GM18502 (cell line): ENCODE data around the gene TAX1BP3.

Source experiments
- ATAC-seq: cut with Tn5 transposase; IDR thresholded peaks from one replicate; pipeline ENCODE4 v1.9.1; 2021; ENCODE audit warnings: mild to moderate bottlenecking; ENCODE audit not compliant: unreplicated experiment, poor library complexity

The TAX1BP3 gene

DNA sequence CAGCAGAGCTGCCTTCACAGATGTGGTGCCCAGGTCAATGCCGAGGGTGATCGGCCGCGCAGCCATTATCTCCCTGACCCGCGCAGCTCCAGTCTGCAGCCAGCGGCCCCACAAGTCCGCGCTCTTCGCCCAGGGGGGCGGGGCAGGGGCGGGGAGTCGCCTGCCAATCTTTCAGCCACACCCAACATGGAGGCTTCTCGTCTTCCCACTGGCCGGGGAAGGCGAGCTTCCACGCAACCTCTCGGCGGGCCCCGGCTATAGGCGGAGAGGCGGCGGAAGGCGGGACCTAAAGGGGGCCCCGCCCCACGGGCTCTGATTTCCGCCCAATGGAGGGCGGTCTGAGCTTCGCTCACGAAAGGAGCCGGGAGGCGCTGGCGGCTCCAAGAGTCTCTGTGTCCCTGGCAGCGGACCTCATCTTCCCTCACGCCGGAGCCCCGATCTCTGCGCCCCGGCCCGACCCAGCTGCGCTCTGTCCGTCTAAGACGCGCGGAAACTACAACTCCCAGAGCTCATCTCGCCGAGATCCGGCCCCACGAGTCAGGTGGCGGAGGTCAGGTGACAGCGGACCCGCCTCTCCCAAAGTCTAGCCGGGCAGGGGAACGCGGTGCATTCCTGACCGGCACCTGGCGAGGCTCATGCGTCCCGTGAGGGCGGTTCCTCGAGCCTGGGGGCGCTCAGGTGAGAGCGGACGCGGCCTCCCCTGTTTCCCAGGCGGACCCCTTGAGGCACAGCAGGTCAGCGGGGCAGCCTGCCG lies 32.0 kb downstream of the TAX1BP3 start, which contains the start of the genes CTNS and SHPK:
TSS of gene CTNS (plus strand) at position 607 of the 754 bp plus-strand sequence. CDS start 3,447 bp downstream, outside the sequence.
TSS of gene SHPK (minus strand) at position 97 of the 754 bp plus-strand sequence. CDS start at position 66, 31 bp downstream.
- peak; percentile 92 for ATAC-seq

GRCh38 chr17:3635474-3636153 lies 32.8 kb downstream of the TAX1BP3 start:
- peak; percentile 26 for ATAC-seq

- ATAC-seq = no peak
Measured at GRCh38 chr17:3632287-3632686, 36.1 kb downstream of the TAX1BP3 start.

- no peak for ATAC-seq
Measured at GRCh38 chr17:3630781-3631180, 37.6 kb downstream of the TAX1BP3 start.

DNA sequence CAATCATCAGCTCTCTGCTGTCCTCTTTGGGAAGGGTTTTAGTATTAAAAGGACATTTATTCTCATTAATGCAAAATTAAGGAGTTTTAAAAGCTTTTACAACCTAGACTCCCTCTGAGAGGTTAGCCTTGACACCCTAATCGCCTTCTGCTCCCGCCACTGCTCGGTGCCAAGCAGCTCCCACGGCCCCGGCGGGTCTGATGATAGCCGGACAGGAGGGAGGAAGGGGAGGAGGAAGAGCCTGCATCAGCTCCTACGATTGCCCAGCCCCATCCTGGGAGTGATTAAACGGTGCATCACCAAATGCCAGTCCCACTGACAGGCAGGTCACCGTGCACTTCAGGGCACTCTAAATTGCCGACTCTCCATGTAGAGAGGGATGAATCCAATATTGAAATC lies 40.6 kb downstream of the TAX1BP3 start:
- ATAC-seq = no peak

DNA sequence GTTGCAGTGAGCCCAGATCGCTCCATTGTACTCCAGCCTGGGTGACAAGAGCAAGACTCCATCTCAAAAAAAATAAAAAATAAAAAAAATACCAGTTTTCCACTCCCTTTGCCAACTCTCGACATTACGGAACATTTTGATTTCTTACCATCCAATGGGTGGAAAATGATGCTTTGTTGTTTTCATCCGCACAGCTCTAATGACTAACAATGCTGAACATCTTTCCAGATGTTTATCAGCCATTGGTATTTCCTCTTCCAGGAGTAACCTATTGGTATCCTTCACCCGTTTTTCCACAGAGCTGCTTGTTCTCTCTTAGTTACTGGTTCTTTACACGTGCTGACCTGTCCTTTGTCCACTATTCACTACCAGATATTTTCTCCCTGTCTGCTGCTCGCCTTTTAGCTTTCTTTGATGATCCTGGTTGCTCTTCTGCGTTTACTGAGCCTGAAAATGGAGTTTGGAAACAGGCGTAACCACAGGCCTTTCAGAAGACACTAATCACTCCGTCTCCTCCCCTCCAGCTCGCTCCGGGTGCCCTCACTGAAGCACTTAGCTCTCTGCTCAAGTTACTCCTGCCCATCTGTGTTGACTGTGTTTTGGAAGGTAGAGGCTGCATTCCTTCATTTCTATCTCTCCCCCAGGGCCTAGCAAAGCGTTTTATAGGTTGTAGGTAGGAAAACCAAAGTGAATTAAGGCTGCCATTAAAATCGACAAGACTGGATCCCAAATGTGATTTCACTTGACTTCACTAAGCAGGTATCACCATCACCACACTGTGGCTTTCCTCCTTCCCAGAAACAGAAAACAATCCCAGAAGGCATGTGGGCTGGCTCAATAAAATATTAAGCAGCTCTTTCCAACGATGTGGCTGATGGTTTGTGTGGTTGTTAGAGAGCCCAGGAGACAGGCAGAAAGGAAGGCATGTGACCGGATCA lies 41.3 kb downstream of the TAX1BP3 start:
- ATAC-seq = no peak

DNA sequence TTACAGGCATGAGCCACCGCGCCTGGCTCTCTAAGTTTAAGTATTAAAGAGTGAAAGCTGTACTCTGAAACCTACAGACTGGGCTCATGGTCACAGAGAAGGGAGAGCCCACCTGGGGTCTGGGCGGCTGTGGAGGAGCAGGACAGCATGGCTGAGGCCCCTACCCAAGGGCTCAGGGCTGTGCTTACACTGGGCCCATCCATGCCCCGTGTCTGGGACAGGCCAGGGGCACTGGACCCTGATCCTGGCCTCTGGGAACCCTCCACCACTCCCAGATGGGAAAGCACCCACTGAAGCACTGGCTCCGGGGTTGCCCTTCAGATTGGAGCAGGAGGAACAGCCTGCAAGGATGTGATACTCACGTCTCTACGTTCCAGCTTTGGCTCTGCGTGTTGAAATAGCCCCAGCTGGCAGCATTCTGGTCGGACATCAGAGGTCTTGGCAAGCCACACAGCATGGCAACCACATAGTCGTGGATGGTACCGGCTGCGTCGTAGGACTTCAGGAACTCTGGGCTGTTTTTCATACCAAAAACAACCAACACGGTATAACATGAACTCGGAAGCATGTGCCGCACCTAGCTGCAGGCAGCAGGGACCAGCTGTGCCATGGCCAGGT lies 45.3 kb downstream of the TAX1BP3 start:
- ATAC-seq = no peak

DNA sequence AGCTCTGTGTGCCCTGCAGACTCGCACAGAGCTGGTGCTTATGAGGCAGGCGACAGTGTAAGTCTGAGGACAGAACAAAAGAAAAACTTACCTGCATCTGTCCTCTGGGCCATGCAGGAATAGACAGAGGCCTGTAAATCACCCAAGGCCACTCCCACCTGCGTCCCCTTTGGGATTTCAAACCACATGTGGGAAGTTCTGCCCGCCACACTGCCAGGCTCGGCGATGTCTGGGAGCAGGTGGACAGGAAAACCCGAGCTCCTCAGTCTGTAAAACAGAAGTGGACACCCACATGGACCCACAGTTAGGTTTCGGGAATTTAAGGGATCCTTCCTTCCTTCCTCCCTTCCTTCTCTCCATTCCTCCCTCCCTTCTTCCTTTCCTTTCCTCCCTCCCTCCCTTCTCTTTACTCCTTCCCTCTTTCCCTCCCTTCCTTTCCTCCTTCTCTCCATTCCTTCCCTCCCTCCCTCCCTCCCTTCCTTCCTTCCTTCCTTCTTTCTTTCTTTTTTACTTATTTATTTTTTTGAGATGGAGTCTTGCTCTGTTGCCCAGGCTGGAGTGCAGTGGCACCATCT lies 47.1 kb downstream of the TAX1BP3 start:
- ATAC-seq = no peak

DNA sequence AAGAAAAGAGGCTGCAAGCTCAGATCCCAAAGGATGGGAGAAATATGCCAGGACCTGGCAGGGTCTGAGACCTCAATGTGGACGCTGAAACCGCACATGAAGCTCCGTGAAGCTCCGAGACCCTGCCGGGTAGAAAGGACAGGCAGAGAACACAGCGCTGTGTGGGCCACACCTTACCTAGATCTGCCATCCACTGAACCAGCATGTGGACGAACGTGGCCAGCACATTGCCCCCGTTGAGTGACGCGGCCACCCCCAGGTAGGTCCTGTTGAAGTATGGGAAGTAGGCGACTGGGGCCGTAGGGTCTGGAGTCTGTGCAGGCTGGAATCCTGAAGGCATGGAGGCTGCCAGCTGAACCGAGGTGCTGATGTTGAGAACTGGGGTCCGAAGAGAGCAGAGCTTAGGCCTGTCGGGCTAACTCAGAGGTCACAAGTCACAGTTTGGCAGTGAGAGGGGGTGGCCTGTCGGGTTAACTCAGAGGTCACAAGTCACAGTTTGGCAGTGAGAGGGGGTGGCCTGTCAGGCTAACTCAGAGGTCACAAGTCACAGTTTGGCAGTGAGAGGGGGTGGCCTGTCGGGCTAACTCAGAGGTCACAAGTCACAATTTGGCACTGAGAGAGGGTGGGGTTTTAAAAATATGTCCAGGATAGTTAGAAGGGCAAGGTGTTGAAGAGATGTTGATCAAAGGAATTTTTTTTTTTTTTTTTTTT lies 53.1 kb downstream of the TAX1BP3 start:
- no peak for ATAC-seq

GRCh38 chr17:3613124-3613523 lies 55.3 kb downstream of the TAX1BP3 start:
- ATAC-seq = no peak
